SK-N-SH (cell line): ENCODE measurements around the gene CDKN1A. TPM values are rescaled to one million over a fixed set of nuclear protein-coding genes. Genes with fewer than 3 reads are reported as not detected.
A peak's percentile ranks its signal among the peaks of the same experiment; 100 is the strongest.

Experiments
- CTCF ChIA-PET: fragments of 300-600, 350-600 bp; formaldehyde crosslinking; extraction: SDS; loops from one replicate; lab custom pipeline; 2021; lab: Yijun Ruan, JAX
- POLR2A ChIA-PET: fragments of 350-600 bp; sonication (Branson Sonifier 250); formaldehyde crosslinking; extraction: SDS; loops from one replicate; lab custom pipeline; 2020; ENCODE audit warnings: antibody characterized with exemption, inconsistent platforms; lab: Yijun Ruan, JAX
- DNase-seq: peaks from one replicate; pipeline ENCODE4 v3.0.0; 2012
- H2AFZ ChIP-seq: fragments of 200-600 bp; sonication (generic); 2 replicates; pipeline ENCODE4 v1.8.1; 2016; ENCODE audit warnings: antibody characterized with exemption, mild to moderate bottlenecking, low read depth
- H3F3A ChIP-seq: fragments of 200-600 bp; sonication (generic); replicated peaks from 2 replicates; pipeline ENCODE3; 2016; ENCODE audit warnings: antibody characterized with exemption, mild to moderate bottlenecking; ENCODE audit not compliant: insufficient read depth
- H3K27ac ChIP-seq, 2 experiments: fragments of 200-500 bp in 1 of 2; fragments of 200-600 bp in 1 of 2; sonication (Bioruptor generic) in 1 of 2; sonication (generic), shearing (Covaris generic) in 1 of 2; 2 replicates each; pipeline versions ENCODE4 v1.5.1 to v1.6.1; 2014 to 2016; ENCODE audit warnings: low read depth in 2 of 2, inconsistent platforms in 1 of 2, low read length in 1 of 2, mild to moderate bottlenecking in 1 of 2, mixed read lengths in 1 of 2
- H3K27me3 ChIP-seq: fragments of 200-600 bp; sonication (generic), shearing (Covaris generic); 2 replicates; pipeline ENCODE4 v1.6.1; 2016; ENCODE audit warnings: mixed run types; ENCODE audit not compliant: insufficient read depth
- H3K36me3 ChIP-seq, 2 experiments: fragments of 200-500 bp in 1 of 2; fragments of 200-600 bp in 1 of 2; sonication (Bioruptor generic) in 1 of 2; sonication (generic) in 1 of 2; replicated peaks in 1 of 2; 2 replicates each; pipeline versions ENCODE3 to v1.5.1; 2014 to 2016; ENCODE audit warnings: low read length in 1 of 2, mild to moderate bottlenecking in 1 of 2; ENCODE audit not compliant: insufficient read depth in 2 of 2, control insufficient read depth in 1 of 2
- H3K4me1 ChIP-seq, 2 experiments: fragments of 200-500 bp in 1 of 2; fragments of 200-600 bp in 1 of 2; sonication (Bioruptor generic) in 1 of 2; sonication (generic), shearing (Covaris generic) in 1 of 2; 2 replicates each; pipeline versions ENCODE4 v1.5.1 to v1.6.1; 2014 to 2016; ENCODE audit warnings: low read depth in 1 of 2, low read length in 1 of 2, mixed run types in 1 of 2; ENCODE audit not compliant: insufficient read depth in 2 of 2, control insufficient read depth in 1 of 2
- H3K4me2 ChIP-seq: fragments of 200-600 bp; sonication (generic), shearing (Covaris generic); 2 replicates; pipeline ENCODE4 v1.6.1; 2017; ENCODE audit warnings: mixed run types
- H3K4me3 ChIP-seq, 2 experiments: fragments of 200-500 bp in 1 of 2; fragments of 200-600 bp in 1 of 2; sonication (Bioruptor generic) in 1 of 2; sonication (generic), shearing (Covaris generic) in 1 of 2; 2 replicates each; pipeline versions ENCODE4 v1.5.1 to v1.8.1; 2014 to 2016; ENCODE audit warnings: low read depth in 2 of 2, inconsistent platforms in 1 of 2, low read length in 1 of 2, mild to moderate bottlenecking in 1 of 2, mixed read lengths in 1 of 2, moderate library complexity in 1 of 2
- H3K79me2 ChIP-seq: fragments of 200-600 bp; sonication (generic); 2 replicates; pipeline ENCODE4 v1.8.1; 2017; ENCODE audit warnings: mild to moderate bottlenecking; ENCODE audit not compliant: insufficient read depth
- H3K9ac ChIP-seq: fragments of 200-600 bp; sonication (generic); 2 replicates; pipeline ENCODE4 v1.6.1; 2017; ENCODE audit warnings: mixed run types
- H3K9me2 ChIP-seq: fragments of 200-600 bp; sonication (generic); 2 replicates; pipeline ENCODE4 v1.6.1; 2017; ENCODE audit warnings: mixed run types
- H3K9me3 ChIP-seq: fragments of 200-600 bp; sonication (generic); 2 replicates; pipeline ENCODE4 v1.6.1; 2017; ENCODE audit warnings: mixed run types, mild to moderate bottlenecking, moderate library complexity
- H4K20me1 ChIP-seq: fragments of 200-600 bp; sonication (generic); 2 replicates; pipeline ENCODE4 v1.6.1; 2017; ENCODE audit warnings: mild to moderate bottlenecking, mixed run types; ENCODE audit not compliant: insufficient read depth
- CHD2 ChIP-seq: fragments of 150-350 bp; IDR thresholded peaks from 2 replicates; pipeline ENCODE4 v1.6.1; 2018; ENCODE audit warnings: low read length; ENCODE audit not compliant: partially characterized antibody
- EP300 ChIP-seq, 2 experiments: IDR thresholded peaks; 2 replicates each; pipeline versions ENCODE4 v1.4.0 to v1.6.1; 2012; ENCODE audit warnings: borderline replicate concordance in 1 of 2, low read depth in 1 of 2, low read length in 1 of 2
- EZH2phosphoT487 ChIP-seq: fragments of 200-600 bp; sonication (generic); IDR thresholded peaks from 2 replicates; pipeline ENCODE4 v1.6.1; 2017; ENCODE audit warnings: low read depth, mixed run types, mild to moderate bottlenecking, antibody characterized with exemption, moderate library complexity, borderline replicate concordance
- FOSL2 ChIP-seq: IDR thresholded peaks from 2 replicates; pipeline ENCODE4 v1.4.0; 2012; ENCODE audit warnings: low read depth, mild to moderate bottlenecking, moderate library complexity, borderline replicate concordance
- FOXJ3 ChIP-seq: sonication (generic); formaldehyde crosslinking; IDR thresholded peaks from 2 replicates; pipeline ENCODE4 v1.5.1; 2020; ENCODE audit warnings: mild to moderate bottlenecking, missing genetic modification reagents
- NFIC ChIP-seq: IDR thresholded peaks from 2 replicates; pipeline ENCODE4 v1.4.0; 2012; ENCODE audit warnings: borderline replicate concordance
- POLR2AphosphoS5 ChIP-seq: IDR thresholded peaks from 2 replicates; pipeline ENCODE4 v1.6.1; 2012; ENCODE audit warnings: low read depth, low read length
- RCOR1 ChIP-seq: fragments of 150-350 bp; IDR thresholded peaks from 2 replicates; pipeline ENCODE4 v1.6.1; 2017; ENCODE audit warnings: antibody characterized with exemption, low read length
- SIN3A ChIP-seq: IDR thresholded peaks from 2 replicates; pipeline ENCODE4 v1.6.1; 2012; ENCODE audit warnings: low read depth, mild to moderate bottlenecking, low read length, moderate library complexity, borderline replicate concordance
- SMC3 ChIP-seq: IDR thresholded peaks from 2 replicates; pipeline ENCODE4 v1.6.1; 2012; ENCODE audit warnings: low read depth, low read length, improper control_type of control experiment
- TAF1 ChIP-seq: IDR thresholded peaks from 2 replicates; pipeline ENCODE4 v1.6.1; 2012; ENCODE audit warnings: low read depth, mild to moderate bottlenecking, low read length, moderate library complexity, borderline replicate concordance
- TCF12 ChIP-seq: IDR thresholded peaks from 2 replicates; pipeline ENCODE4 v1.4.0; 2012
- TEAD4 ChIP-seq: IDR thresholded peaks from 2 replicates; pipeline ENCODE4 v1.4.0; 2012; ENCODE audit warnings: mild to moderate bottlenecking, borderline replicate concordance; ENCODE audit not compliant: insufficient read depth
- YY1 ChIP-seq: IDR thresholded peaks from 2 replicates; pipeline ENCODE4 v1.4.0; 2012; ENCODE audit warnings: low read depth, mild to moderate bottlenecking
- WGBS: methylation state at CpG from one replicate; pipeline ENCODE4 v1.1.6; 2017; ENCODE audit warnings: low lambda C conversion rate; 5-methylcytosine and 5-hydroxymethylcytosine counted together
- polyA plus RNA-seq, 3 experiments: library from polyadenylated mRNA; depleted of rRNA; stranded (reverse); fragments of >200 nt; gene quantifications; 2 replicates each; pipeline ENCODE4 v1.2.3, GENCODE V29; 2012
- TF ChIP-seq, protein P1 (sequence below): IDR thresholded peaks from 2 replicates; pipeline ENCODE4 v1.6.1; 2012; ENCODE audit warnings: mild to moderate bottlenecking, low read depth, low read length, moderate library complexity
- TF ChIP-seq, protein P2 (sequence below): fragments of 200-600 bp; sonication (generic); IDR thresholded peaks from 2 replicates; pipeline ENCODE4 v1.6.1; 2017; ENCODE audit warnings: antibody characterized with exemption, mild to moderate bottlenecking, moderate library complexity
- TF ChIP-seq, protein P3 (sequence below): fragments of 150-350 bp; IDR thresholded peaks from 2 replicates; pipeline ENCODE4 v1.6.1; 2016; ENCODE audit warnings: mild to moderate bottlenecking, low read depth, low read length

Gene CDKN1A
- polyA plus RNA-seq, 1 of the 3 experiments (the other 2 are of a cell fraction): 747 TPM

DNA sequence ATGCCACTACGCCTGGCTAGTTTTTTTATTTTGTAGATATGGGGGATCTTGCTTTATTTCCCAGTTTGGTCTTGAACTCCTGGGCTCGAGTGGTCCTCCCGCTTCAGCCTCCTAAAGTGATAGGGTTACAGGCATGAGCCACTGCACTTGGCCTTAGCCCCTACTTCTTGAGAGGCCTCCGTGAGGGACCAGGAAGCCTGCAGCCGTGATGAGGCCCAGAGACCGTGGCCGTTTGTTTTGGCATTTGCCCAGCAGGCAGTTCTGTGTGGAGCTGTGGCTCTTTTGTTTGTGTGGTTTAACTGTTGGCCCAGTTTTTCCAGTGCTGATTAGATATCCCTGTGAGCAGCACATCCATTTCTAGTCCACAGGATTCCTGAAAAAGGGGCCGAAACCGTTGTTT is 44.6 kb upstream of the CDKN1A start:
- WGBS: 62% methylated on average over 9 of the region's 9 CpGs
- POLR2A ChIA-PET: no interaction called here
- TF ChIP-seq POLR2AphosphoS5: no peak
- no peak for TF ChIP-seq FOSL2
- peak; percentile 70 for TF ChIP-seq NFIC
- TF ChIP-seq, protein P1, sequence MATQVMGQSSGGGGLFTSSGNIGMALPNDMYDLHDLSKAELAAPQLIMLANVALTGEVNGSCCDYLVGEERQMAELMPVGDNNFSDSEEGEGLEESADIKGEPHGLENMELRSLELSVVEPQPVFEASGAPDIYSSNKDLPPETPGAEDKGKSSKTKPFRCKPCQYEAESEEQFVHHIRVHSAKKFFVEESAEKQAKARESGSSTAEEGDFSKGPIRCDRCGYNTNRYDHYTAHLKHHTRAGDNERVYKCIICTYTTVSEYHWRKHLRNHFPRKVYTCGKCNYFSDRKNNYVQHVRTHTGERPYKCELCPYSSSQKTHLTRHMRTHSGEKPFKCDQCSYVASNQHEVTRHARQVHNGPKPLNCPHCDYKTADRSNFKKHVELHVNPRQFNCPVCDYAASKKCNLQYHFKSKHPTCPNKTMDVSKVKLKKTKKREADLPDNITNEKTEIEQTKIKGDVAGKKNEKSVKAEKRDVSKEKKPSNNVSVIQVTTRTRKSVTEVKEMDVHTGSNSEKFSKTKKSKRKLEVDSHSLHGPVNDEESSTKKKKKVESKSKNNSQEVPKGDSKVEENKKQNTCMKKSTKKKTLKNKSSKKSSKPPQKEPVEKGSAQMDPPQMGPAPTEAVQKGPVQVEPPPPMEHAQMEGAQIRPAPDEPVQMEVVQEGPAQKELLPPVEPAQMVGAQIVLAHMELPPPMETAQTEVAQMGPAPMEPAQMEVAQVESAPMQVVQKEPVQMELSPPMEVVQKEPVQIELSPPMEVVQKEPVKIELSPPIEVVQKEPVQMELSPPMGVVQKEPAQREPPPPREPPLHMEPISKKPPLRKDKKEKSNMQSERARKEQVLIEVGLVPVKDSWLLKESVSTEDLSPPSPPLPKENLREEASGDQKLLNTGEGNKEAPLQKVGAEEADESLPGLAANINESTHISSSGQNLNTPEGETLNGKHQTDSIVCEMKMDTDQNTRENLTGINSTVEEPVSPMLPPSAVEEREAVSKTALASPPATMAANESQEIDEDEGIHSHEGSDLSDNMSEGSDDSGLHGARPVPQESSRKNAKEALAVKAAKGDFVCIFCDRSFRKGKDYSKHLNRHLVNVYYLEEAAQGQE: no peak
- no peak for TF ChIP-seq EZH2phosphoT487
- TF ChIP-seq FOXJ3: no peak
- TF ChIP-seq RCOR1: no peak
- TF ChIP-seq SMC3: 0 out of 2 replicates have a peak, but pooled peaks have one; percentile 0
- TF ChIP-seq, protein P2, sequence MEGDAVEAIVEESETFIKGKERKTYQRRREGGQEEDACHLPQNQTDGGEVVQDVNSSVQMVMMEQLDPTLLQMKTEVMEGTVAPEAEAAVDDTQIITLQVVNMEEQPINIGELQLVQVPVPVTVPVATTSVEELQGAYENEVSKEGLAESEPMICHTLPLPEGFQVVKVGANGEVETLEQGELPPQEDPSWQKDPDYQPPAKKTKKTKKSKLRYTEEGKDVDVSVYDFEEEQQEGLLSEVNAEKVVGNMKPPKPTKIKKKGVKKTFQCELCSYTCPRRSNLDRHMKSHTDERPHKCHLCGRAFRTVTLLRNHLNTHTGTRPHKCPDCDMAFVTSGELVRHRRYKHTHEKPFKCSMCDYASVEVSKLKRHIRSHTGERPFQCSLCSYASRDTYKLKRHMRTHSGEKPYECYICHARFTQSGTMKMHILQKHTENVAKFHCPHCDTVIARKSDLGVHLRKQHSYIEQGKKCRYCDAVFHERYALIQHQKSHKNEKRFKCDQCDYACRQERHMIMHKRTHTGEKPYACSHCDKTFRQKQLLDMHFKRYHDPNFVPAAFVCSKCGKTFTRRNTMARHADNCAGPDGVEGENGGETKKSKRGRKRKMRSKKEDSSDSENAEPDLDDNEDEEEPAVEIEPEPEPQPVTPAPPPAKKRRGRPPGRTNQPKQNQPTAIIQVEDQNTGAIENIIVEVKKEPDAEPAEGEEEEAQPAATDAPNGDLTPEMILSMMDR: no peak
- TF ChIP-seq TEAD4: no peak
- TF ChIP-seq TCF12: peak; percentile 54; the same call in 1 of the 2 replicates
- TF ChIP-seq SIN3A: no peak
- no peak for TF ChIP-seq TAF1
- TF ChIP-seq EP300 (IDR thresholded peaks at IDR 0.05; ENCODE audit: borderline replicate concordance in 1 of 2, low read depth in 1 of 2, low read length in 1 of 2): 0 out of 4 replicates have a peak, but pooled peaks of 1 of the 2 experiments have one; percentile 18
- no peak for TF ChIP-seq CHD2
- no peak for TF ChIP-seq YY1
- TF ChIP-seq, protein P3, sequence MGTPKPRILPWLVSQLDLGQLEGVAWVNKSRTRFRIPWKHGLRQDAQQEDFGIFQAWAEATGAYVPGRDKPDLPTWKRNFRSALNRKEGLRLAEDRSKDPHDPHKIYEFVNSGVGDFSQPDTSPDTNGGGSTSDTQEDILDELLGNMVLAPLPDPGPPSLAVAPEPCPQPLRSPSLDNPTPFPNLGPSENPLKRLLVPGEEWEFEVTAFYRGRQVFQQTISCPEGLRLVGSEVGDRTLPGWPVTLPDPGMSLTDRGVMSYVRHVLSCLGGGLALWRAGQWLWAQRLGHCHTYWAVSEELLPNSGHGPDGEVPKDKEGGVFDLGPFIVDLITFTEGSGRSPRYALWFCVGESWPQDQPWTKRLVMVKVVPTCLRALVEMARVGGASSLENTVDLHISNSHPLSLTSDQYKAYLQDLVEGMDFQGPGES: no peak
- Histone ChIP-seq H3K27ac (peak overlapping the region; percentile 24 to 36; a peak in 2 of 4 replicates), H3F3A (no peaks in the 10 kb centered on the region), H3K4me3 (no peak overlapping the region), H3K9me3 (no peaks in the 10 kb centered on the region), H3K36me3 (no peaks in the 10 kb centered on the region), H3K9ac (no peak overlapping the region), H3K79me2 (no peaks in the 10 kb centered on the region), H4K20me1 (no peaks in the 10 kb centered on the region), H3K9me2 (no peaks in the 10 kb centered on the region), H3K4me2 (peak overlapping the region; percentile 27; the same call in 1 of the 2 replicates), H3K27me3 (no peaks in the 10 kb centered on the region), H2AFZ (no peak overlapping the region), H3K4me1 (peaks cover 0 to 8% of the 10 kb centered on the region in 2 experiments; a peak in 1 of 4 replicates)
- DNase-seq: peak; percentile 52
- CTCF ChIA-PET: interaction anchor here (1.3 to 1.4 kb wide), 2 partner anchors 10 to 218 kb away, joined by 3 read pairs; no protein-coding TSS in a partner anchor
